T follicular helper cell (primary cell): ENCODE measurements around the gene OR4K13.

Experiments
- DNase-seq: peaks from one replicate; pipeline ENCODE4 v3.0.0-alpha.2; 2020; ENCODE audit warnings: low read depth
- total RNA-seq, 2 experiments: gene quantifications; one replicate each; lab custom pipeline; 2026; lab: John Stamatoyannopoulos, UW

Gene OR4K13, protein sequence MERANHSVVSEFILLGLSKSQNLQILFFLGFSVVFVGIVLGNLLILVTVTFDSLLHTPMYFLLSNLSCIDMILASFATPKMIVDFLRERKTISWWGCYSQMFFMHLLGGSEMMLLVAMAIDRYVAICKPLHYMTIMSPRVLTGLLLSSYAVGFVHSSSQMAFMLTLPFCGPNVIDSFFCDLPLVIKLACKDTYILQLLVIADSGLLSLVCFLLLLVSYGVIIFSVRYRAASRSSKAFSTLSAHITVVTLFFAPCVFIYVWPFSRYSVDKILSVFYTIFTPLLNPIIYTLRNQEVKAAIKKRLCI
- 0 reads per million in 2 experiments for total RNA-seq

DNA sequence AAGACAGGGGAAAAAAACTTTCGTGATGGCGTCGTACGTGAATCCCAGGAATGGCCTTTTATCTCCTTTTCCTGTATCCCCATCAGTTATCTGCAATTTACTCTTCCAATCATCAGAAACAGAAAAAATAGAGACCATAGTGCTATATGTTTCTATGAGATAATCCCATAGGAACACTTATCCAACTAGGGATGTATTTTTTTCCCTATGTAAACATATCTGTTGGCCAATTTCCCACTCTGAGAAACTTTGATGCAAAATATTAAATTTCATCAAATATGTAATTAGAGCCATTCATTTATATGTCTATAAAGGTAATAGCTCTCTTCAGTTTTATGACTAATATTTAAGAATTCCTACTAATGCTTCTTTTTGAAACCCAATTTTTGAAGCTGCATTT is at the start of gene OR4K13:
OR4K13 (minus strand) TSS at position 101 of the 400 bp plus-strand sequence. CDS start 1,280 bp downstream, outside the sequence.
- no peak for DNase-seq

DNA sequence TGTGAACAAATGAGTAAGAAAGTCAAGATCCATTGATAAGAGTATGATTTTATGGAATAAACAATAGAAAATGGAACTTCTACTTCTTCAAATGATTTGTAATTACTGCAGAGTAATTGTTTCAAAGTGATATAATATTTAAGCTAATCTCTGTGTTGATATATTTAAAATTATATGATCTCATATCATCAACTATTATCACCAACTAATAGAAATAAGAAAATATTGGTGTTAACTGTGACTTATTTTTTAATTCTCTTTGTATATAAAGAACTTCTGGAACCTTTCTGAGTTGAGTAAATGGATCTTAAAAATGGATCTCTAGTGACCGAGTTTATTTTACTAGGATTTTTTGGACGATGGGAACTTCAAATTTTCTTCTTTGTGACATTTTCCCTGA is 23.9 kb upstream of the OR4K13 start, which contains the start of gene OR4L1:
OR4L1 (plus strand) TSS at position 301 of the 400 bp plus-strand sequence; CDS start at position 301, 0 bp downstream.
- DNase-seq, result no peak

DNA sequence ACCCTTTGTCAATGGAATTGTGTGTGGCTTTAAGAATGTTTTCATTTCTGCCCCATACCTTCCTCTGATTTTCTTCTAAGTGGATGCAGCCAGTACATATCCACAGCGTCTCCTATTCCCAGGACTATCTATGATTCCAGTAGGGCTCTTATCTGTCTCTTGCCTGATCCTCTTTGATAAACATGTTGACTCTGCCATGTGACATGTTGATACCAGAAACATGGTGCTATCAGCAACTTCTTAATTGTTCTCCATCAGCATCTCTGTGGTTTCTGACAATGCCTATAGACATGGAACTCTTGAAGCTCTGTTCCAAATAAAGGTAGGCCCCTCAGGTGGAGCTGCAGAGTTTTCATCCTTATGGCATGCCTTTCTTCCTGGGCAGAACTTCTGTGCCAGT is 12.4 kb upstream of the OR4K13 start:
- DNase-seq, result no peak

DNA sequence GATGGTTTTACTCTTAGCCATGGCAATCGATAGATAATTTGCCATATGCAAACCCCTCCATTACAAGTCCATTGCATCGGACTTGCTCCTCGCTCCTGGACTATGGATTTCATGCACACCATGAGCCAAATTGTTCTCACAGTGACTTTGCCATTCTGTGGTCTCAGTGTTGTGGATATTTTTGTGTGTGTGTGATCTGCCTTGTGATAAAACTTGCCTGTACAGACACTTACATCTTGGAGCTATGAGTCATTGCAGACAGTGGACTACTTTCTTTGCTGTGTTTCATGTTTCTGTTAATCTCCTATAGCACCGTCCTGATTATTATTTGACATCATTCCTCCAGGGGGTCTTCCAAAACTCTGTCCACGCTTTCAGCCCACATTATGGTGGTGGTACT is 8.4 kb upstream of the OR4K13 start:
- no peak for DNase-seq

DNA sequence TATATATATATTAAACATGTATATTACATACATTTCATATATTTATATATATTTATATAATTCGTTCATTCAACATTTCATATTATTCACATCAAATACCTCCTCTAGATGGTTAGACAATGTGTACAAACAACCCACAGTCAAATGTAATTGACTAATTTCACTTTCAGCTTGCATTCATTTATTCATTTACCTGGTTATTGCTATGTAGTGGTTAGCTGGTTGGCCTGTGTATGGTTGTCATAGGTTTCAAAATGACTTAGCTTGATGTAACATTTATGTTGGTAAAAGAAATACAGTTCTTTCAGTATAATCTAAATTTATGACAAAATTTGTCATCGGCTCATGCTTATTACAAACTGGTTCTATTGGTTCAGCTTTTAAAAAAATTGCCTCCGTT is 389 bp downstream of the OR4K13 start:
- no peak for DNase-seq

DNA sequence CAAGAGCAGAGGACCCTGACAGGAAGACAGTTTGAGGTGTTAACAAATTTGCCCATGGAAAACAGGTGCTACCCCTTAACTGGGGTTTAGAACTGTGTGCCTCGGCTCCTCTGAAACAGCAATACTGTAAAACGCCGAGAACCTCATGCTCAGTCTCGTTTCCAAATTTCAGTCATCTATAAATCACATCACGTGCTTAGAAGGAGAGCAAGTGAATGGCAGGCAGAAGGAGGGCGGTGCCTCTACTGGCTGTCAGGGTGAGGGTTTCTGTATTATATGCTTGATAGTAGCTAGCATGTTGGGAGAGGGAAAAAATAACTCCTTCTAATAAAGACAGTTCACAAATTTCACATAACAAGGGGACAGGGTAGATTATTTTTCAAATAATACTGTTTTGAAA is 4.8 kb downstream of the OR4K13 start:
- DNase-seq, result no peak

DNA sequence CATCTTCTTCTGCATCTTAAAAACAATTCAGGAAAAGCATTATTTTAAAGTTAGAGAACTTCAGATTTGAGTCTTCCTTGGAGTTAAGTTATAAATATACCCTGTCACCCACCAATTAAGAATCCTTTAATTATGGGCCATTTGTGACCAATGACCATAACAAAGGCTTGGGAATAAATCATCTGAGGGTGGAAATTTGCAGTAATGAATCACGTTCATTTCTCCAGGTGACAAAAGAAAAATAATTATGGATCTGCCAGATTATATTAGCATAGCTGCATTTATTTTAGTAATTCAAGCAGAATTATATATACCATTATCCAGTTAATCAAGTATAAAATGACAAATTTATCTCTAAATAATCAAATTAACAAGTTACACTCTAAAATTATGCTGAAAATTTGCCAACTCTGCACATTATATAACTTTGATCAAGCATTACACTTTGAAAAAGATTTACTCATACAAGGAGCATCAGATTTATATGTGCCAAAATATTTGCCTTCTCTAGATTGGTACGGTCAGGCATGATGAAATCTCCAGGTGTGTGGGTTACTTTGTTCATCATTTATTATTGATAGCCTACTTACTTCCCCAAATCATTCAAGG is 16.5 kb downstream of the OR4K13 start, which contains the start of gene OR4K14:
OR4K14 (minus strand) TSS at position 51 of the 609 bp plus-strand sequence. CDS start 4,114 bp downstream, outside the sequence.
- no peak for DNase-seq

DNA sequence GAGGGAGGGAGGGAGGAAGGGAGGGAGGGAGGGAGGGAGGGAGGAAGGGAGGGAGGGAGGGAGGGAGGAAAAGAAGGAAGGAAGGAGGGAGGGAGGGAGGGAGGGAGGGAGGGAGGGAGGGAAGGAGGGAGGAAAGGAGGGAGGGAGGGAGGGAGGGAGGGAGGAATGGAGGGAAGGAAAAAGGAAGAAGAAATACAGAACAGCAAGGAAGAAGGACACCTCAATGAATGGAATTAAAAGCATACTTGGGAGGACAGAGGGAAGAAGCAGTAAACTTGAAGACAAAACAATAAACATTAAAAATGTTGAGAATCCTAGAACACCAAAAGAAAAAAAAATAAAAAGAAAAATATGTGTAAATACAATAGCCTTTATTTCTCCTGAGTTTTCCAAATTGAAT is 27.7 kb downstream of the OR4K13 start:
- no peak for DNase-seq

DNA sequence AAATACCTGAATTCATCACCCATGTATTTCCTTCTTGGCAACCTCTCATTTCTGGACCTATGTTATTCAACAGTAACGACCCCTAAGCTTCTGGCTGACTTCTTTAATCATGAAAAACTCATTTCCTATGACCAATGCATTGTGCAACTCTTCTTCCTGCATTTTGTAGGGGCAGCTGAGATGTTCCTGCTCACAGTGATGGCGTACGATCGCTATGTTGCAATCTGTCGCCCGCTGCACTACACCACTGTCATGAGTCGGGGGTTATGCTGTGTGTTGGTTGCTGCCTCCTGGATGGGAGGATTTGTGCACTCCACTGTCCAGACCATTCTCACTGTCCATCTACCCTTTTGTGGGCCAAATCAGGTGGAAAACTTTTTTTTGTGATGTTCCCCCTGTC is 33.5 kb downstream of the OR4K13 start:
- DNase-seq, result no peak

DNA sequence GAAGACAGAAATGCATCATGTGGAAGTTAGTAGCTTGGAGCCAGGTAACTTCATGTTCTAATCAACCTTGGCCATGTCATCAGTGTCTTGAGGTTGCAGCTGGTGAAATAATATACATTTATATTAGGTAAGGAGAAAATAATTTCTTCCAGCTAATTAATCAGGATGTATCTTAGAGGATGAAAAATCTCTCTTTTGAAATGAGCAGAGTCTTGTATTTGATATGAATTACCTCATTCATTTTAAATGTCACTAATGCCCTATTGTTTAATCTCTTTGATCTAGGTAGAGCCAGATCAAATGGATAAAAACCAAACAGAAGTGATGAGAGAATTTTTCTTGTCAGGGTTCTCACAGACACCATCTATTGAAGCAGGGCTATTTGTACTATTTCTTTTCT is 34.0 kb downstream of the OR4K13 start, which contains the start of gene OR4Q2:
OR4Q2 (plus strand) TSS at position 301 of the 400 bp plus-strand sequence.
- DNase-seq, result no peak

DNA sequence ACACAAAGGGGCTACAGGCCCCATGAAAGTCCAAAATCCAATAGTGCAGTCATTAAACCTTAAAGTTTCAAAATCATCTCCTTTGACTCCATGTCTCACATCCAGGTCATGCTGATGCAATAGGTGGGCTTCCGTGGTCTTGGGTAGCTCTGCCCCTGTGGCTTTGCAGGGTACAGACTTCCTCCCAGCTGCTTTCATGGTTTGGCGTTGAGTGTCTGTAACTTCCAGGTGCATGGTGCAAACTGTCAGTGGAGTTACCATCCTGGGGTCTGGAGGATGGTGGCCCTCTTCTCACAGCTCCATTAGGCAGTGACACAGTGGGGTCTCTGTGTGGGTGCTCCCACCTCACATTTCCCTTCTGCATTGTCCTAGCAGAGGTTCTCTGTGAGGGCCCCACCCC is 42.4 kb downstream of the OR4K13 start:
- no peak for DNase-seq
